GM23338 (cell line): ENCODE data around the gene PECR. TPM values are rescaled to one million over a fixed set of nuclear protein-coding genes. Genes with fewer than 3 reads are reported as not detected.

Source experiments
- ATAC-seq: fragments of 200-7000 bp; cut with Tn5 transposase; 3 replicates; pipeline ENCODE4 v1.9.1; 2020
- DNase-seq: peaks from one replicate; pipeline ENCODE4 v3.0.0-alpha.2; 2015; ENCODE audit warnings: low spot score
- H2AFZ ChIP-seq: fragments of 200-600 bp; sonication (generic); 2 replicates; pipeline ENCODE4 v1.8.0; 2016; ENCODE audit warnings: antibody characterized with exemption, mild to moderate bottlenecking, moderate library complexity
- H3F3A ChIP-seq: fragments of 200-600 bp; sonication (generic); replicated peaks from 2 replicates; pipeline ENCODE4 v1.8.0; 2017; ENCODE audit warnings: antibody characterized with exemption, mixed run types, low read depth
- H3K27ac ChIP-seq: fragments of 200-600 bp; sonication (generic); 2 replicates; pipeline ENCODE4 v1.6.1; 2016; ENCODE audit warnings: low read depth
- H3K27me3 ChIP-seq: fragments of 200-600 bp; sonication (generic); 2 replicates; pipeline ENCODE4 v1.8.0; 2016; ENCODE audit warnings: mild to moderate bottlenecking, mixed run types, moderate library complexity; ENCODE audit not compliant: insufficient read depth
- H3K36me3 ChIP-seq: fragments of 200-600 bp; sonication (generic); 2 replicates; pipeline ENCODE4 v1.8.0; 2016; ENCODE audit warnings: mild to moderate bottlenecking; ENCODE audit not compliant: insufficient read depth
- H3K4me1 ChIP-seq: fragments of 200-600 bp; sonication (generic); 2 replicates; pipeline ENCODE4 v1.8.0; 2016; ENCODE audit warnings: mild to moderate bottlenecking, moderate library complexity; ENCODE audit not compliant: insufficient read depth
- H3K4me2 ChIP-seq: fragments of 200-600 bp; sonication (generic); 2 replicates; pipeline ENCODE4 v1.7.1; 2017; ENCODE audit warnings: mixed run types
- H3K4me3 ChIP-seq: fragments of 200-600 bp; sonication (generic); 2 replicates; pipeline ENCODE4 v1.6.1; 2016; ENCODE audit warnings: mixed run types
- H3K79me2 ChIP-seq: fragments of 200-600 bp; sonication (generic); replicated peaks from 2 replicates; pipeline ENCODE4 v1.8.0; 2017; ENCODE audit warnings: mild to moderate bottlenecking; ENCODE audit not compliant: insufficient read depth
- H3K9me2 ChIP-seq: fragments of 200-600 bp; sonication (generic); 2 replicates; pipeline ENCODE4 v1.8.0; 2017; ENCODE audit not compliant: insufficient read depth
- H4K20me1 ChIP-seq: fragments of 200-600 bp; sonication (generic); replicated peaks from 2 replicates; pipeline ENCODE4 v1.8.0; 2017; ENCODE audit warnings: mild to moderate bottlenecking; ENCODE audit not compliant: insufficient read depth
- H3K27ac Mint-ChIP-seq: 2 replicates; pipeline ENCODE4 v1.8.0; 2020; ENCODE audit warnings: inconsistent platforms, mild to moderate bottlenecking, moderate library complexity, mixed read lengths
- H3K27me3 Mint-ChIP-seq: 3 replicates; pipeline ENCODE4 v1.8.0; 2022; ENCODE audit warnings: low read depth, mild to moderate bottlenecking, moderate library complexity, mixed read lengths, inconsistent platforms; ENCODE audit not compliant: insufficient read depth, poor library complexity
- H3K36me3 Mint-ChIP-seq: 3 replicates; pipeline ENCODE4 v1.8.0; 2021; ENCODE audit warnings: low read depth, mild to moderate bottlenecking, inconsistent platforms, moderate library complexity, mixed read lengths
- H3K4me1 Mint-ChIP-seq: 3 replicates; pipeline ENCODE4 v1.8.0; 2020; ENCODE audit warnings: mild to moderate bottlenecking, inconsistent platforms, mixed read lengths
- H3K4me3 Mint-ChIP-seq: 3 replicates; pipeline ENCODE4 v1.8.0; 2021; ENCODE audit warnings: moderate library complexity, mild to moderate bottlenecking, inconsistent platforms, mixed read lengths
- H3K9me3 Mint-ChIP-seq: 3 replicates; pipeline ENCODE4 v1.8.0; 2020; ENCODE audit warnings: moderate library complexity, mild to moderate bottlenecking, inconsistent platforms, mixed read lengths
- CREB1 ChIP-seq: fragments of 250-450 bp; sonication (Bioruptor Pico); IDR thresholded peaks from 2 replicates; pipeline ENCODE4 v1.5.0; 2020; ENCODE audit warnings: low read depth, mild to moderate bottlenecking, moderate library complexity
- ETS1 ChIP-seq: IDR thresholded peaks from 2 replicates; pipeline ENCODE4 v1.6.1; 2016; ENCODE audit warnings: antibody characterized with exemption
- JUNB ChIP-seq: IDR thresholded peaks from one replicate; pipeline ENCODE4 v1.6.1; 2016; ENCODE audit warnings: antibody characterized with exemption; ENCODE audit not compliant: unreplicated experiment
- NANOG ChIP-seq: IDR thresholded peaks from 2 replicates; pipeline ENCODE4 v1.6.1; 2016; ENCODE audit warnings: antibody characterized with exemption, borderline replicate concordance
- ZNF462 ChIP-seq: fragments of 250-450 bp; sonication (Bioruptor Pico); IDR thresholded peaks from 2 replicates; pipeline ENCODE4 v1.5.0; 2020; ENCODE audit warnings: mild to moderate bottlenecking, moderate library complexity
- polyA plus RNA-seq: library from polyadenylated mRNA; unstranded; fragments of >200 nt; fragmentation: Nextera tagmentation; extraction: Ambion mirVana; gene quantifications from 2 replicates; pipeline ENCODE4 v1.2.1, GENCODE V29; 2016
- total RNA-seq: library from RNA; depleted of rRNA; stranded (reverse); fragments of >200 nt; shearing (Covaris generic); gene quantifications from 2 replicates; pipeline ENCODE4 v1.2.3, GENCODE V29; 2014

The PECR gene
- total and polyA plus RNA-seq, 2 experiments from 2014 or later: 12.1 to 15.5 TPM

- TF ChIP-seq ZNF462 (CRISPR knock-in tag): no peak
- no peak for TF ChIP-seq JUNB
Observed at GRCh38 chr2:216074380-216074779, 7.2 kb downstream of the PECR start (continued).

- Histone ChIP-seq H3K27me3 (no peaks in the 10 kb centered on the region), H3K4me3 (no peak overlapping the region), H4K20me1 (peaks cover 8% of the 10 kb centered on the region), H3K79me2 (no peaks in the 10 kb centered on the region; the same call in 1 of the 2 replicates), H3K4me1 (no peaks in the 10 kb centered on the region), H3K9me2 (no peaks in the 10 kb centered on the region), H3F3A (no peaks in the 10 kb centered on the region), H3K27ac (no peak overlapping the region), H2AFZ (no peak overlapping the region), H3K4me2 (no peak overlapping the region), H3K36me3 (0 out of 2 replicates have a peak, but pooled peaks cover 3% of the 10 kb centered on the region)
- H3K36me3 Mint-ChIP-seq: no peaks in the 10 kb centered on the region
- H3K4me1 Mint-ChIP-seq: no peaks in the 10 kb centered on the region
- no peaks in the 10 kb centered on the region; the same call in 2 of the 3 replicates for H3K9me3 Mint-ChIP-seq
- no peak for ATAC-seq
- no peak for TF ChIP-seq CREB1 (CRISPR knock-in tag)
- no peak for TF ChIP-seq ZNF462 (CRISPR knock-in tag)
- no peak for TF ChIP-seq ETS1
- TF ChIP-seq NANOG: no peak
- H3K4me3 Mint-ChIP-seq: no peak overlapping the region
- no peak for DNase-seq
- H3K27me3 Mint-ChIP-seq: no peaks in the 10 kb centered on the region
- no peak overlapping the region for H3K27ac Mint-ChIP-seq
Observed at GRCh38 chr2:216073773-216074172, 7.8 kb downstream of the PECR start.
